ENCODE data around the gene ARAP1.

Gene ARAP1

GRCh38 chr11:72789493-72790131 is 37.4 kb upstream of the ARAP1 start:
- Histone ChIP-seq H3K27me3 (ENCODE audit: insufficient read depth, poor library complexity, severe bottlenecking) (no peaks in the 10 kb centered on the region), H3K27ac (replicated peaks) (no peak overlapping the region), H3K4me3 (replicated peaks; ENCODE audit: insufficient read depth, low read length) (no peak overlapping the region)
- DNase-seq (ENCODE audit: low read depth in 1 of 2, low spot score in 1 of 2): no peak
- TF ChIP-seq CTCF (IDR thresholded peaks at IDR 0.05; ENCODE audit: insufficient read depth, low read length): no peak
- TF ChIP-seq SPI1 (IDR thresholded peaks at IDR 0.05; ENCODE audit: borderline replicate concordance, low read depth): no peak
- no peak for TF ChIP-seq POLR2AphosphoS5 (IDR thresholded peaks at IDR 0.05; ENCODE audit: low read depth)
- no peak for TF ChIP-seq REST (IDR thresholded peaks at IDR 0.05; ENCODE audit: insufficient replicate concordance, low read depth)
- TF ChIP-seq GABPA (IDR thresholded peaks at IDR 0.05; ENCODE audit: low read depth): no peak

DNA sequence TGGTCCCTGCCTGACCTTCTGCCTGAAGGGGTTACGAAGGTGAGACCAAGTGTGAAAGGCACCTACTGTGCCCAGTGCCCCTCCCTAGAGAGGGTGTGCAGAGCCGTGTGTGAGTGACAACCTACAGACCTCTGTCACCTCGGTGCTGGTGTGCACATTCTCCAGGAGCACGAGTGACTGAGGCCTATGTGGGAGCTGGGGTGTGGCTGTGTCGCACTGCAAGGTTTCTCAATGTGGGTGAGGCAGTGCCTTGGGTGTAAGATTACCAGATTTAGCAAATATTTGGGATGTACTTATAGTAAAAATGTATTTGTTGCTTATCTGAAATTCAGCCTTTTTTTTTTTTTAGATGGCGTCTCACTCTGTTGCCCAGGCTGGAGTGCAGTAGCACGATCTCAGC is 36.0 kb upstream of the ARAP1 start:
- TF ChIP-seq SPI1 (IDR thresholded peaks at IDR 0.05; ENCODE audit: borderline replicate concordance, low read depth): no peak
- no peak for TF ChIP-seq CTCF (IDR thresholded peaks at IDR 0.05; ENCODE audit: insufficient read depth, low read length)
- no peak for TF ChIP-seq GABPA (IDR thresholded peaks at IDR 0.05; ENCODE audit: low read depth)
- no peak overlapping the region for H3K4me3 ChIP-seq (replicated peaks; ENCODE audit: insufficient read depth, low read length)
- peak overlapping the region; percentile 78 for H3K27ac ChIP-seq (replicated peaks)
- no peaks in the 10 kb centered on the region for H3K27me3 ChIP-seq (ENCODE audit: insufficient read depth, poor library complexity, severe bottlenecking)
- DNase-seq (ENCODE audit: low read depth in 1 of 2, low spot score in 1 of 2): peak in 1 of 2 experiments; percentile 39

DNA sequence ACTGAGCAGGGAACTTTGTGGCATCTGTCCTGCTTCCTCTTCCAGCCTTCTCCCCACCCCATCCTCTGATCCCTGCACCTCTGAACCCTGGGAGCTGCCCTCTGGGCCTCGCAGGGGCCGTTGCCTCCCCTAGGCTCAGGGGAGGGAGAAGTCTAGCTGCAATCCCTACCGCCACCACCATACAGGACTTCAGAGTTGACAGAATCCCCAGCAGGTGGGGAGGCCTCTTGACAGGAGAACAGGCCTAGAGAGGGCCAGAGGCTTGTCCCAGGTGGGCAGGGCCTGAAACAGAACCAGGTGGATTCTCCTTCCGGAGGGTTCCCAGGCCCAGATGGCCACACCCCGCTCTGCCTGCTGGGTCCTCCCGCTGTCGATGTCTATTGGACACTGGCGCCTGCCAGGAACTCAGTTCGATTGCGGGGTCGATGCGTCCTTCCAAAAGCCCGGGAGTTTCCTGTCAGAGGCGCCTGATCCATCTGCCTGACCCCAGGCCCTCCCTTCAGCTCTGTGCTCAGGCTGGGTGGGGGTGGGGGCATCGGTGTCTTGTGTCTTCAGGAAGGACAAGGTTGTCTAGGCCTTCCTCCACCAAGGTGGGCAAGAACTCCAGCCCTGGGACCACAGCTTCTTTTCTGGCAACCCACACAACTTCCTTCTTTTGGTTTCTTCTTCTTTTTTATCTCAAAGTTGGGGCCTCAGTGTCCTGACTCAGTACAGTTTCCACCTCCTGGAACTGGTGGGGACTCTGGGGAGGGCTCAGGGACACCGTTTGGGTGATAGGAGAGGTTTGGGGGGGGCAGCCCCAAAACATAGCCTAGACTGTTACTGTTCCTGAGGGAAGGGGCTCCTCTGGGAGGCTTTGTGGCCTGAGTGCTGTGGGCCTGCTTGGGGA is 35.3 kb upstream of the ARAP1 start:
- H3K27ac ChIP-seq (replicated peaks): peak overlapping the region; percentile 78

More for the DNA sequence above, 35.3 kb upstream of the ARAP1 start:
- Histone ChIP-seq H3K4me3 (replicated peaks; ENCODE audit: insufficient read depth, low read length) (no peak overlapping the region), H3K27me3 (ENCODE audit: insufficient read depth, poor library complexity, severe bottlenecking) (no peaks in the 10 kb centered on the region)
- DNase-seq (ENCODE audit: low read depth in 1 of 2, low spot score in 1 of 2): peak; percentile 60 to 80
- TF ChIP-seq CTCF (IDR thresholded peaks at IDR 0.05; ENCODE audit: insufficient read depth, low read length) (no peak), SPI1 (IDR thresholded peaks at IDR 0.05; ENCODE audit: borderline replicate concordance, low read depth) (peak; percentile 39; the same call in 1 of the 2 replicates)
